Coronary artery (tissue), 2 donors: ENCODE results near the gene CIDEA.

ENCODE experiments used
- DNase-seq: peaks from one replicate; pipeline ENCODE4 v3.0.0-alpha.2; 2017; ENCODE audit warnings: low spot score
- H3K27ac ChIP-seq, 2 donors: fragments of 200-600 bp; sonication (generic); one replicate each; pipeline ENCODE4 v1.5.1; 2016 to 2019
- H3K4me3 ChIP-seq: fragments of 200-600 bp; sonication (generic); 2 replicates; pipeline ENCODE4 v1.5.1; 2016; ENCODE audit warnings: mild to moderate bottlenecking, moderate library complexity
- TF ChIP-seq, protein P1 (sequence below): fragments of 200-600 bp; sonication (generic); IDR thresholded peaks from one replicate; pipeline ENCODE4 v1.5.1; 2019; ENCODE audit warnings: antibody characterized with exemption

Gene CIDEA

DNA sequence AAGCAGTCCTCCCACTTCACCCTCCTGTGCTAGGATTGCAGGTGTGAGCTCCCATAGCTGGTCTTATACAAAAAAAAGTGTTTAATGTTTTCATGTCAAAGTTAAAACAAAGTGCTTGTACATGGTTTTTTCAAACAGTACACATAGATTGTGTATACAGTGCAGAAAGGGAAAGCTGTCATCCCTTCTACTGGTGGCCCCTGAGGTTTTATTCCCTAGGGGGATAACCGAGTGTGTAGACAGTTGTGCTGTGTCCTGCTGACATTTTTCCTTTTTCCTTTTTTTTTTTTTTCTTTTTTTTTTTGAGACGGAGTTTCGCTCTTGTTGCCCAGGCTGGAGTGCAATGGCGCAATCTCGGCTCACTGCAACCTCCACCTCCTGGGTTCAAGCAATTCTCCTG is 64.7 kb downstream of the CIDEA start:
- TF ChIP-seq, protein P1, sequence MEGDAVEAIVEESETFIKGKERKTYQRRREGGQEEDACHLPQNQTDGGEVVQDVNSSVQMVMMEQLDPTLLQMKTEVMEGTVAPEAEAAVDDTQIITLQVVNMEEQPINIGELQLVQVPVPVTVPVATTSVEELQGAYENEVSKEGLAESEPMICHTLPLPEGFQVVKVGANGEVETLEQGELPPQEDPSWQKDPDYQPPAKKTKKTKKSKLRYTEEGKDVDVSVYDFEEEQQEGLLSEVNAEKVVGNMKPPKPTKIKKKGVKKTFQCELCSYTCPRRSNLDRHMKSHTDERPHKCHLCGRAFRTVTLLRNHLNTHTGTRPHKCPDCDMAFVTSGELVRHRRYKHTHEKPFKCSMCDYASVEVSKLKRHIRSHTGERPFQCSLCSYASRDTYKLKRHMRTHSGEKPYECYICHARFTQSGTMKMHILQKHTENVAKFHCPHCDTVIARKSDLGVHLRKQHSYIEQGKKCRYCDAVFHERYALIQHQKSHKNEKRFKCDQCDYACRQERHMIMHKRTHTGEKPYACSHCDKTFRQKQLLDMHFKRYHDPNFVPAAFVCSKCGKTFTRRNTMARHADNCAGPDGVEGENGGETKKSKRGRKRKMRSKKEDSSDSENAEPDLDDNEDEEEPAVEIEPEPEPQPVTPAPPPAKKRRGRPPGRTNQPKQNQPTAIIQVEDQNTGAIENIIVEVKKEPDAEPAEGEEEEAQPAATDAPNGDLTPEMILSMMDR: no peak
- no peak for DNase-seq
- H3K27ac ChIP-seq: peak overlapping the region in 1 of 2 donors; percentile 81
- H3K4me3 ChIP-seq: no peak overlapping the region

GRCh38 chr18:12321333-12321732 is 67.2 kb downstream of the CIDEA start:
- DNase-seq: peak; percentile 53
- TF ChIP-seq, protein P1: no peak
- H3K4me3 ChIP-seq: no peak overlapping the region
- H3K27ac ChIP-seq: no peak overlapping the region

DNA sequence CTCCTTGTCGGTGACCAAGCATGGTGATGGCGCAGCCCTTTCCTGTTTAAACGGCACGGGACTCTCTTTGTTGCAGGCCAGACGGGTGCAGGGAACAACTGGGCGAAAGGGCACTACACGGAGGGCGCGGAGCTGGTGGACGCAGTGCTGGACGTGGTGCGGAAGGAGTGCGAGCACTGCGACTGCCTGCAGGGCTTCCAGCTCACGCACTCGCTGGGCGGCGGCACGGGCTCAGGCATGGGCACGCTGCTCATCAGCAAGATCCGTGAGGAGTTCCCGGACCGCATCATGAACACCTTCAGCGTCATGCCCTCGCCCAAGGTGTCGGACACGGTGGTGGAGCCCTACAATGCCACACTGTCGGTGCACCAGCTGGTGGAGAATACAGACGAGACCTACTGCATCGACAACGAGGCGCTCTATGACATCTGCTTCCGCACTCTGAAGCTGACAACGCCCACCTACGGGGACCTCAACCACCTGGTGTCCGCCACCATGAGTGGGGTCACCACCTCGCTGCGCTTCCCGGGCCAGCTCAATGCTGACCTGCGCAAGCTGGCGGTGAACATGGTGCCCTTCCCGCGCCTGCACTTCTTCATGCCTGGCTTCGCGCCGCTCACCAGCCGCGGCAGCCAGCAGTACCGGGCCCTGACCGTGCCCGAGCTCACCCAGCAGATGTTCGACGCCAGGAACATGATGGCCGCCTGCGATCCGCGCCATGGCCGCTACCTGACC is 71.0 kb downstream of the CIDEA start:
- no peak overlapping the region for H3K4me3 ChIP-seq
- TF ChIP-seq, protein P1: no peak
- no peak overlapping the region for H3K27ac ChIP-seq
- DNase-seq: peak; percentile 67

DNA sequence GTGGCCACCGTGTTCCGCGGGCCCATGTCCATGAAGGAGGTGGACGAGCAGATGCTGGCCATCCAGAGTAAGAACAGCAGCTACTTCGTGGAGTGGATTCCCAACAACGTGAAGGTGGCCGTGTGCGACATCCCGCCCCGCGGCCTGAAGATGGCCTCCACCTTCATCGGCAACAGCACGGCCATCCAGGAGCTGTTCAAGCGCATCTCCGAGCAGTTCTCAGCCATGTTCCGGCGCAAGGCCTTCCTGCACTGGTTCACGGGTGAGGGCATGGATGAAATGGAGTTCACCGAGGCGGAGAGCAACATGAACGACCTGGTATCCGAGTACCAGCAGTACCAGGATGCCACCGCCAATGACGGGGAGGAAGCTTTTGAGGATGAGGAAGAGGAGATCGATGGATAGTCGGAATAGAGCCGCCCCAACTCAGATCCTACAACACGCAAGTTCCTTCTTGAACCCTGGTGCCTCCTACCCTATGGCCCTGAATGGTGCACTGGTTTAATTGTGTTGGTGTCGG is 71.6 kb downstream of the CIDEA start:
- peak; percentile 69 for DNase-seq
- Histone ChIP-seq H3K27ac (no peak overlapping the region), H3K4me3 (no peak overlapping the region)
- TF ChIP-seq, protein P1: no peak

DNA sequence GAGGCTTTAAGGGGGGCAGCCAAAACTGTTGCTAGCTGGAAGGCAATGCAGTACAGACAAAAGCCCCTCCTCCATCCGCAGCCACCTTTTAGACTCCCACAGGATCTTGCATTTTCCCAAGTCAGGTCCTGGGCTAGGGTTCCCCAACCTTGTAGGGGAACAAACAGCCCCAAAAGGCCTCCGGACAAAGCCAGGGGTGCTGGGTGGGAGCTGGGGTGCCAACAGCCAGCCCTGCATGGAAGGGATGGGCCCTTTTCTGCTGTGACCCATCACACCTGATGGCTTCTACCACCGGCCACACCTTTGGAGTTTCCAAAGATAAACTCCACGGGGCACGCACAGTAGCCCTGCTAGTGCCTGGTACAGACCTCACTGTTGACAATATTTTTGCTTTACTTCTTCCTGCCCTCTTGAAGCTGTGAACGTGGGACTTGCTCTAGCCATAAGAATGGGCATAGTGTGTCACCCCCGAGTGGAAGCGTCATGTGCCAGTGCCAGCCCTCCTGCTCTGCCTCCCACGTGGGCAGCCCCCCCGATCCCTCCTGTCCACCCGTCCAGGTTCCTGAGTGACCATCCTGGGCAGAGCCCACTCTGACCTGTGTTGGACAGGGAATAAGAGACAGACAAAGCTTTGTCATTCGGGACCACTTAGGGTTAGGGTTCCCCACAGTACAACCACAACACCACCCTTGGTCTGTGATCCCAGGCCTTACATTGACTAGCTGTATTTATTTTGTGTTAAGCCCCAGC is 72.7 kb downstream of the CIDEA start:
- Histone ChIP-seq H3K4me3 (no peak overlapping the region), H3K27ac (peak overlapping the region in 1 of 2 donors; percentile 77)
- TF ChIP-seq, protein P1: no peak
- no peak for DNase-seq
